BE2C (cell line): Measurements from ENCODE around the gene DBT.
"Not testable (repeated sequence)": the region's sequence is repeated elsewhere in the genome, so short reads cannot be mapped to it uniquely, and the experiment has no call there.

Experiments
- DNase-seq: peaks from one replicate; pipeline ENCODE4 v3.0.0-alpha.2; 2020
- H3K27me3 ChIP-seq: fragments of 250-450 bp; sonication (Bioruptor Pico); 2 replicates; pipeline ENCODE4 v1.5.1; 2020; ENCODE audit warnings: mild to moderate bottlenecking
- H3K36me3 ChIP-seq: fragments of 250-450 bp; sonication (Bioruptor Pico); 2 replicates; pipeline ENCODE4 v1.5.1; 2020; ENCODE audit warnings: mild to moderate bottlenecking
- H3K4me1 ChIP-seq: fragments of 250-450 bp; sonication (Bioruptor Pico); 2 replicates; pipeline ENCODE4 v1.5.1; 2020
- H3K4me3 ChIP-seq: 2 replicates; pipeline ENCODE4 v1.5.1; 2011; ENCODE audit warnings: low read depth, low read length
- H3K9me3 ChIP-seq: fragments of 250-450 bp; sonication (Bioruptor Pico); 2 replicates; pipeline ENCODE4 v1.5.1; 2020
- CTCF ChIP-seq: IDR thresholded peaks from 2 replicates; pipeline ENCODE4 v1.5.1; 2012; ENCODE audit warnings: mild to moderate bottlenecking, low read depth, low read length

DBT gene

GRCh38 chr1:100266741-100267140 lies 17.1 kb upstream of the DBT start:
- peaks cover 29% of the 10 kb centered on the region for H3K36me3 ChIP-seq
- no peak for DNase-seq
- no peaks in the 10 kb centered on the region for H3K4me1 ChIP-seq
- no peaks in the 10 kb centered on the region for H3K9me3 ChIP-seq
- H3K27me3 ChIP-seq = no peaks in the 10 kb centered on the region
- TF ChIP-seq CTCF = no peak
- H3K4me3 ChIP-seq = peak overlapping the region; percentile 96

- peak within 1 kb of the TSS; percentile 96 for H3K4me3 ChIP-seq
- H3K4me1 ChIP-seq = no peaks in the 10 kb centered on the region
- no peaks in the 10 kb centered on the region for H3K27me3 ChIP-seq
- peak; percentile 96 for DNase-seq
- H3K9me3 ChIP-seq = no peaks in the 10 kb centered on the region
- H3K36me3 ChIP-seq = peaks cover 27% of the 10 kb centered on the region
- no peak for TF ChIP-seq CTCF
Observed at GRCh38 chr1:100265931-100266740, 16.5 kb upstream of the DBT start, which contains the start of gene RTCA. RTCA (plus strand) TSS chr1:100266216; CDS start chr1:100266376, 160 bp downstream.

- H3K27me3 ChIP-seq = no peaks in the 10 kb centered on the region
- TF ChIP-seq CTCF = no peak
- no peak for DNase-seq
- no peaks in the 10 kb centered on the region for H3K4me1 ChIP-seq
- H3K4me3 ChIP-seq = peak overlapping the region; percentile 96
- no peaks in the 10 kb centered on the region for H3K9me3 ChIP-seq
- H3K36me3 ChIP-seq = peaks cover 21% of the 10 kb centered on the region
Observed at GRCh38 chr1:100265562-100265930, 15.9 kb upstream of the DBT start.

GRCh38 chr1:100264081-100264480 lies 14.4 kb upstream of the DBT start:
- not testable (repeated sequence) for H3K4me1 ChIP-seq

GRCh38 chr1:100261686-100262085 lies 12.1 kb upstream of the DBT start:
- H3K27me3 ChIP-seq = no peaks in the 10 kb centered on the region
- DNase-seq = no peak
- H3K4me3 ChIP-seq = no peak overlapping the region
- no peaks in the 10 kb centered on the region for H3K4me1 ChIP-seq
- no peaks in the 10 kb centered on the region for H3K9me3 ChIP-seq
- no peaks in the 10 kb centered on the region; the same call in 1 of the 2 replicates for H3K36me3 ChIP-seq
- no peak for TF ChIP-seq CTCF

More at GRCh38 chr1:100264081-100264480, 14.4 kb upstream of the DBT start:
- H3K4me3 ChIP-seq, H3K9me3 ChIP-seq, DNase-seq, H3K27me3 ChIP-seq: not testable (repeated sequence)
- H3K36me3 ChIP-seq = peaks cover 17% of the 10 kb centered on the region

- not testable (repeated sequence) for H3K4me3 ChIP-seq, H3K4me1 ChIP-seq, DNase-seq, H3K9me3 ChIP-seq, H3K27me3 ChIP-seq, H3K36me3 ChIP-seq
Observed at GRCh38 chr1:100258427-100258826, 8.8 kb upstream of the DBT start.

GRCh38 chr1:100256273-100256672 lies 6.6 kb upstream of the DBT start:
- not testable (repeated sequence) for H3K9me3 ChIP-seq, H3K4me1 ChIP-seq, DNase-seq, H3K36me3 ChIP-seq, H3K4me3 ChIP-seq, H3K27me3 ChIP-seq
